HepG2 (cell line): Measurements from ENCODE around the gene PPP2R2D.

Experiments
- EP300 ChIP-seq, 3 experiments: sonication (generic) in 1 of 3; formaldehyde crosslinking in 1 of 3; IDR thresholded peaks; 2 replicates each; pipeline versions ENCODE4 v1.5.1 to v1.6.1; 2011 to 2020; ENCODE audit warnings: low read depth in 2 of 3, low read length in 2 of 3, borderline replicate concordance in 1 of 3, improper control_type of control experiment in 1 of 3, mild to moderate bottlenecking in 1 of 3, missing genetic modification reagents in 1 of 3, moderate library complexity in 1 of 3
- HOXA7 ChIP-seq: sonication (generic); formaldehyde crosslinking; IDR thresholded peaks from 2 replicates; pipeline ENCODE4 v1.8.1; 2022; ENCODE audit warnings: mild to moderate bottlenecking, missing genetic modification reagents, moderate library complexity
- JUN ChIP-seq: sonication (generic); formaldehyde crosslinking; IDR thresholded peaks from 2 replicates; pipeline ENCODE4 v1.4.0; 2020; ENCODE audit warnings: mild to moderate bottlenecking, missing genetic modification reagents
- NFATC3 ChIP-seq: sonication (generic); formaldehyde crosslinking; IDR thresholded peaks from 2 replicates; pipeline ENCODE4 v1.5.1; 2020; ENCODE audit warnings: mild to moderate bottlenecking, missing genetic modification reagents
- NFRKB ChIP-seq: fragments of 450-650 bp; IDR thresholded peaks from 2 replicates; pipeline ENCODE4 v1.6.1; 2017
- PHB2 ChIP-seq: fragments of 450-650 bp; IDR thresholded peaks from 2 replicates; pipeline ENCODE4 v1.6.1; 2018; ENCODE audit not compliant: partially characterized antibody
- ZNF205 ChIP-seq: IDR thresholded peaks from 2 replicates; pipeline ENCODE4 v1.6.1; 2018; ENCODE audit warnings: missing biosample characterization, missing genetic modification reagents
- ZNF354B ChIP-seq: sonication (generic); formaldehyde crosslinking; IDR thresholded peaks from 2 replicates; pipeline ENCODE4 v1.8.0; 2022; ENCODE audit warnings: mild to moderate bottlenecking, missing genetic modification reagents
- ZNF563 ChIP-seq: sonication (generic); formaldehyde crosslinking; IDR thresholded peaks from 2 replicates; pipeline ENCODE4 v1.8.0; 2022; ENCODE audit warnings: mild to moderate bottlenecking, moderate library complexity, missing genetic modification reagents
- TF ChIP-seq, protein P1 (sequence below): sonication (generic); formaldehyde crosslinking; IDR thresholded peaks from 2 replicates; pipeline ENCODE4 v1.9.0; 2021; ENCODE audit warnings: missing genetic modification reagents, borderline replicate concordance
- TF ChIP-seq, protein P2 (sequence below): sonication (generic); formaldehyde crosslinking; IDR thresholded peaks from 2 replicates; pipeline ENCODE4 v1.5.0; 2020; ENCODE audit warnings: mild to moderate bottlenecking, missing genetic modification reagents, moderate library complexity
- TF ChIP-seq, protein P3 (sequence below): sonication (generic); formaldehyde crosslinking; IDR thresholded peaks from 2 replicates; pipeline ENCODE4 v1.4.0; 2020; ENCODE audit warnings: missing genetic modification reagents

DNA sequence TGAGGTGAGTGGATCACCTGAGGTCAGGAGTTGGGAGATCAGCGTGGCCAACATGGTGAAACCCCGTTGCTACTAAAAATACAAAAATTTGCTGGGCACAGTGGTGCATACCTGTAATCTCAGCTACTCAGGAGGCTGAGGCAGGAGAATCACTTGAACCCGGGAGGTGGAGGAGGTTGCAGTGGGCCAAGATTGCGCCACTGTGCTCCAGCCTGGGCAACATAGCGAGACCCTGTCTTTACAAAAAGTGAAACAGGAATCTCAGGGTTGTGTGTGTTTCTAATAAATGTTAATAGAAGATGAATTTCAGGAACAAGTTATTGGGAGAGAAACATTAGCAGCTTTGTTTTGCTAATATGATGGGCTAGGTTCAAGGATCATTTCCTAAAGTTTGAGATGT lies 19.9 kb downstream of the PPP2R2D start:
- TF ChIP-seq ZNF563 (CRISPR knock-in tag) (no peak), ZNF205 (CRISPR knock-in tag) (no peak), JUN (CRISPR knock-in tag) (no peak), NFRKB (no peak), NFATC3 (CRISPR knock-in tag) (no peak), EP300 (IDR thresholded peaks at IDR 0.05; ENCODE audit: low read depth in 2 of 2, low read length in 2 of 2) (no peak), EP300 (CRISPR knock-in tag; IDR thresholded peaks at IDR 0.05; ENCODE audit: borderline replicate concordance) (no peak), PHB2 (no peak), ZNF354B (CRISPR knock-in tag) (no peak), HOXA7 (CRISPR knock-in tag) (no peak)
- TF ChIP-seq, protein P1, sequence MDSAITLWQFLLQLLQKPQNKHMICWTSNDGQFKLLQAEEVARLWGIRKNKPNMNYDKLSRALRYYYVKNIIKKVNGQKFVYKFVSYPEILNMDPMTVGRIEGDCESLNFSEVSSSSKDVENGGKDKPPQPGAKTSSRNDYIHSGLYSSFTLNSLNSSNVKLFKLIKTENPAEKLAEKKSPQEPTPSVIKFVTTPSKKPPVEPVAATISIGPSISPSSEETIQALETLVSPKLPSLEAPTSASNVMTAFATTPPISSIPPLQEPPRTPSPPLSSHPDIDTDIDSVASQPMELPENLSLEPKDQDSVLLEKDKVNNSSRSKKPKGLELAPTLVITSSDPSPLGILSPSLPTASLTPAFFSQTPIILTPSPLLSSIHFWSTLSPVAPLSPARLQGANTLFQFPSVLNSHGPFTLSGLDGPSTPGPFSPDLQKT (CRISPR knock-in tag) = no peak
- TF ChIP-seq, protein P2, sequence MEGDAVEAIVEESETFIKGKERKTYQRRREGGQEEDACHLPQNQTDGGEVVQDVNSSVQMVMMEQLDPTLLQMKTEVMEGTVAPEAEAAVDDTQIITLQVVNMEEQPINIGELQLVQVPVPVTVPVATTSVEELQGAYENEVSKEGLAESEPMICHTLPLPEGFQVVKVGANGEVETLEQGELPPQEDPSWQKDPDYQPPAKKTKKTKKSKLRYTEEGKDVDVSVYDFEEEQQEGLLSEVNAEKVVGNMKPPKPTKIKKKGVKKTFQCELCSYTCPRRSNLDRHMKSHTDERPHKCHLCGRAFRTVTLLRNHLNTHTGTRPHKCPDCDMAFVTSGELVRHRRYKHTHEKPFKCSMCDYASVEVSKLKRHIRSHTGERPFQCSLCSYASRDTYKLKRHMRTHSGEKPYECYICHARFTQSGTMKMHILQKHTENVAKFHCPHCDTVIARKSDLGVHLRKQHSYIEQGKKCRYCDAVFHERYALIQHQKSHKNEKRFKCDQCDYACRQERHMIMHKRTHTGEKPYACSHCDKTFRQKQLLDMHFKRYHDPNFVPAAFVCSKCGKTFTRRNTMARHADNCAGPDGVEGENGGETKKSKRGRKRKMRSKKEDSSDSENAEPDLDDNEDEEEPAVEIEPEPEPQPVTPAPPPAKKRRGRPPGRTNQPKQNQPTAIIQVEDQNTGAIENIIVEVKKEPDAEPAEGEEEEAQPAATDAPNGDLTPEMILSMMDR (CRISPR knock-in tag) = no peak
- TF ChIP-seq, protein P3, sequence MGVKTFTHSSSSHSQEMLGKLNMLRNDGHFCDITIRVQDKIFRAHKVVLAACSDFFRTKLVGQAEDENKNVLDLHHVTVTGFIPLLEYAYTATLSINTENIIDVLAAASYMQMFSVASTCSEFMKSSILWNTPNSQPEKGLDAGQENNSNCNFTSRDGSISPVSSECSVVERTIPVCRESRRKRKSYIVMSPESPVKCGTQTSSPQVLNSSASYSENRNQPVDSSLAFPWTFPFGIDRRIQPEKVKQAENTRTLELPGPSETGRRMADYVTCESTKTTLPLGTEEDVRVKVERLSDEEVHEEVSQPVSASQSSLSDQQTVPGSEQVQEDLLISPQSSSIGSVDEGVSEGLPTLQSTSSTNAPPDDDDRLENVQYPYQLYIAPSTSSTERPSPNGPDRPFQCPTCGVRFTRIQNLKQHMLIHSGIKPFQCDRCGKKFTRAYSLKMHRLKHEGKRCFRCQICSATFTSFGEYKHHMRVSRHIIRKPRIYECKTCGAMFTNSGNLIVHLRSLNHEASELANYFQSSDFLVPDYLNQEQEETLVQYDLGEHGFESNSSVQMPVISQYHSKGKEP (CRISPR knock-in tag) = no peak
